IMR-90 (cell line): ENCODE data around the gene LRIG1. TPM values are rescaled to one million over a fixed set of nuclear protein-coding genes. Genes with fewer than 3 reads are reported as not detected.
A peak's percentile ranks its signal among the peaks of the same experiment; 100 is the strongest.

Source experiments
- ATAC-seq: fragments of 200-7000 bp; cut with Tn5 transposase; 2 replicates; pipeline ENCODE4 v1.9.1; 2020; ENCODE audit warnings: low read depth, mild to moderate bottlenecking, moderate library complexity
- BruUV-seq: library from RNA; stranded (reverse); fragments of 400-500 nt; replicated peaks from 2 replicates; lab custom pipeline; 2021; lab: Mats Ljungman, UMichigan
- CTCF ChIA-PET: fragments of 300-600 bp; formaldehyde crosslinking; extraction: SDS; loops from one replicate; lab custom pipeline; 2021; ENCODE audit warnings: antibody characterized with exemption; lab: Yijun Ruan, JAX
- POLR2A ChIA-PET: fragments of 300-600 bp; sonication (Branson Sonifier 250); formaldehyde crosslinking; loops from one replicate; lab custom pipeline; 2022; ENCODE audit warnings: antibody characterized with exemption; ENCODE audit not compliant: unreplicated experiment; lab: Charles Lee
- DNase-seq: peaks from one replicate; pipeline ENCODE4 v3.0.0; 2013
- H2AFZ ChIP-seq: replicated peaks from 2 replicates; pipeline ENCODE3; 2013; ENCODE audit warnings: low read length, mild to moderate bottlenecking; ENCODE audit not compliant: poor library complexity
- H2AK5ac ChIP-seq: 2 replicates; pipeline ENCODE4 v1.6.1; 2013; ENCODE audit warnings: low read depth, low read length, inconsistent platforms
- H2AK9ac ChIP-seq: replicated peaks from 2 replicates; pipeline ENCODE3; 2013; ENCODE audit warnings: mild to moderate bottlenecking, low read depth, low read length, moderate library complexity; ENCODE audit not compliant: poor library complexity
- H2BK120ac ChIP-seq: 2 replicates; pipeline ENCODE4 v1.6.1; 2013; ENCODE audit warnings: low read depth, low read length, inconsistent platforms
- H2BK15ac ChIP-seq: 3 replicates; pipeline ENCODE4 v1.6.1; 2013; ENCODE audit warnings: low read depth, low read length, inconsistent platforms
- H2BK20ac ChIP-seq: 2 replicates; pipeline ENCODE4 v1.6.1; 2013; ENCODE audit warnings: low read depth, mild to moderate bottlenecking, inconsistent platforms, low read length, moderate library complexity
- H2BK5ac ChIP-seq: 2 replicates; pipeline ENCODE4 v1.6.1; 2013; ENCODE audit warnings: mild to moderate bottlenecking, low read depth, low read length, inconsistent platforms; ENCODE audit not compliant: poor library complexity, severe bottlenecking
- H3K14ac ChIP-seq: replicated peaks from 2 replicates; pipeline ENCODE4 v1.6.1; 2013; ENCODE audit warnings: low read depth, low read length, inconsistent platforms
- H3K18ac ChIP-seq: 2 replicates; pipeline ENCODE4 v1.6.1; 2013; ENCODE audit warnings: low read depth, low read length, control low read depth
- H3K23ac ChIP-seq: 2 replicates; pipeline ENCODE4 v1.6.1; 2013; ENCODE audit warnings: low read depth, low read length, inconsistent platforms
- H3K27ac ChIP-seq: 2 replicates; pipeline ENCODE4 v1.5.1; 2013; ENCODE audit warnings: mild to moderate bottlenecking, control low read depth, low read length; ENCODE audit not compliant: insufficient read depth
- H3K27me3 ChIP-seq: 2 replicates; pipeline ENCODE4 v1.6.1; 2013; ENCODE audit warnings: low read length; ENCODE audit not compliant: control insufficient read depth, insufficient read depth
- H3K36me3 ChIP-seq: 2 replicates; pipeline ENCODE4 v1.6.1; 2013; ENCODE audit warnings: low read length, mixed read lengths; ENCODE audit not compliant: control insufficient read depth, insufficient read depth
- H3K4ac ChIP-seq: 2 replicates; pipeline ENCODE4 v1.6.1; 2013; ENCODE audit warnings: low read depth, low read length, inconsistent platforms
- H3K4me1 ChIP-seq: 2 replicates; pipeline ENCODE4 v1.6.1; 2013; ENCODE audit warnings: low read length, mixed read lengths; ENCODE audit not compliant: control insufficient read depth, insufficient read depth
- H3K4me2 ChIP-seq: 2 replicates; pipeline ENCODE4 v1.6.1; 2013; ENCODE audit warnings: low read depth, mild to moderate bottlenecking, control low read depth, low read length, moderate library complexity
- H3K4me3 ChIP-seq: 2 replicates; pipeline ENCODE4 v1.5.1; 2013; ENCODE audit warnings: low read depth, mild to moderate bottlenecking, control low read depth, low read length, moderate library complexity; ENCODE audit not compliant: insufficient read depth
- H3K56ac ChIP-seq: 2 replicates; pipeline ENCODE4 v1.6.1; 2013; ENCODE audit warnings: low read length, inconsistent platforms; ENCODE audit not compliant: insufficient read depth; ENCODE audit errors: extremely low read depth
- H3K79me1 ChIP-seq, 2 experiments: 2 replicates each; pipeline ENCODE4 v1.6.1; 2013; ENCODE audit warnings: low read length in 2 of 2, inconsistent platforms in 1 of 2, low read depth in 1 of 2
- H3K9ac ChIP-seq: 2 replicates; pipeline ENCODE4 v1.6.1; 2013; ENCODE audit warnings: low read depth, low read length, control low read depth
- H3K9me1 ChIP-seq: 2 replicates; pipeline ENCODE4 v1.6.1; 2013; ENCODE audit warnings: low read length, inconsistent platforms; ENCODE audit not compliant: insufficient read depth
- H3K9me3 ChIP-seq: 2 replicates; pipeline ENCODE4 v1.6.1; 2013; ENCODE audit warnings: low read length; ENCODE audit not compliant: control insufficient read depth, insufficient read depth
- H4K20me1 ChIP-seq: 2 replicates; pipeline ENCODE4 v1.6.1; 2013; ENCODE audit warnings: low read length, inconsistent platforms; ENCODE audit not compliant: insufficient read depth
- H4K5ac ChIP-seq: 2 replicates; pipeline ENCODE4 v1.6.1; 2013; ENCODE audit warnings: mild to moderate bottlenecking, low read depth, low read length, control low read depth
- H4K8ac ChIP-seq, 2 experiments: 2 replicates each; pipeline ENCODE4 v1.6.1; 2013; ENCODE audit warnings: low read depth in 2 of 2, low read length in 2 of 2, control low read depth in 1 of 2, inconsistent platforms in 1 of 2
- H4K91ac ChIP-seq: 2 replicates; pipeline ENCODE4 v1.6.1; 2013; ENCODE audit warnings: low read depth, low read length, inconsistent platforms; ENCODE audit not compliant: insufficient read depth
- BHLHE40 ChIP-seq: fragments of 150-350 bp; IDR thresholded peaks from 2 replicates; pipeline ENCODE4 v1.6.1; 2016; ENCODE audit warnings: mild to moderate bottlenecking, low read depth, low read length
- CEBPB ChIP-seq: IDR thresholded peaks from 2 replicates; pipeline ENCODE4 v1.6.1; 2012; ENCODE audit warnings: low read depth, low read length, improper control_type of control experiment
- CHD1 ChIP-seq: IDR thresholded peaks from 2 replicates; pipeline ENCODE4 v1.6.1; 2012; ENCODE audit warnings: low read depth, low read length, improper control_type of control experiment
- MAZ ChIP-seq: IDR thresholded peaks from 2 replicates; pipeline ENCODE4 v1.6.1; 2012; ENCODE audit warnings: low read depth, mild to moderate bottlenecking, low read length, improper control_type of control experiment, moderate library complexity, borderline replicate concordance
- POLR2A ChIP-seq: IDR thresholded peaks from 2 replicates; pipeline ENCODE4 v1.6.1; 2012; ENCODE audit warnings: mild to moderate bottlenecking, low read depth, low read length
- RAD21 ChIP-seq: IDR thresholded peaks from 2 replicates; pipeline ENCODE4 v1.6.1; 2012; ENCODE audit warnings: low read length, improper control_type of control experiment
- RFX5 ChIP-seq: IDR thresholded peaks from 2 replicates; pipeline ENCODE4 v1.8.0; 2012; ENCODE audit warnings: low read depth, mild to moderate bottlenecking, low read length, moderate library complexity
- SMC3 ChIP-seq: fragments of 150-350 bp; IDR thresholded peaks from 2 replicates; pipeline ENCODE4 v1.6.1; 2016; ENCODE audit warnings: low read depth, mild to moderate bottlenecking, antibody characterized with exemption, low read length, moderate library complexity
- USF2 ChIP-seq: fragments of 150-350 bp; IDR thresholded peaks from 2 replicates; pipeline ENCODE4 v1.6.1; 2017; ENCODE audit warnings: mild to moderate bottlenecking, antibody characterized with exemption, low read length, low read depth
- WGBS, 2 experiments: methylation state at CpG; one replicate each; pipeline versions ENCODE4 v1.1.5 to v1.1.7; 2013; ENCODE audit warnings: missing lambda C conversion rate in 2 of 2; ENCODE audit not compliant: insufficient read length in 1 of 2; ENCODE audit errors: extremely low coverage in 2 of 2; 5-methylcytosine and 5-hydroxymethylcytosine counted together
- dilution Hi-C: fragments of 300-500 bp; cut with HindIII; formaldehyde crosslinking; loops from one replicate; pipeline ENCODE4 v1.14.3; 2018; ENCODE audit warnings: low sequenced_read_pairs; ENCODE audit not compliant: unreplicated experiment
- in situ Hi-C: fragments of 300-500 bp; cut with MboI; formaldehyde crosslinking; loops from 3 replicates; pipeline ENCODE4 v1.14.3; 2019; ENCODE audit warnings: low sequenced_read_pairs, inconsistent platforms, mixed read lengths
- intact Hi-C: fragments of 100-400 bp; cut with micrococcal nuclease; formaldehyde crosslinking; loops from 2 replicates; pipeline ENCODE4 v1.10.0; 2022
- polyA plus RNA-seq, 3 experiments: library from polyadenylated mRNA; depleted of rRNA; stranded (reverse); fragments of >200 nt; gene quantifications; 2 replicates each; pipeline ENCODE4 v1.2.3, GENCODE V29; 2012; ENCODE audit warnings: low replicate concordance in 1 of 3
- total RNA-seq: library from RNA; depleted of rRNA; stranded (reverse); fragments of >200 nt; gene quantifications from 2 replicates; pipeline ENCODE4 v1.2.3, GENCODE V29; 2012
- TF ChIP-seq, protein P1 (sequence below): fragments of 150-350 bp; IDR thresholded peaks from 2 replicates; pipeline ENCODE4 v1.6.1; 2016; ENCODE audit warnings: low read depth, mild to moderate bottlenecking, low read length, moderate library complexity, borderline replicate concordance

Gene LRIG1
- total and polyA plus RNA-seq, 2 of the 4 experiments (the other 2 are of a cell fraction) = 62.8 to 87.8 TPM

GRCh38 chr3:66365080-66365479 is 135.7 kb downstream of the LRIG1 start:
- Histone ChIP-seq H3K79me1 (no peaks in the 10 kb centered on the region), H3K18ac (peak overlapping the region; percentile 37; the same call in 1 of the 2 replicates), H3K4me1 (peaks cover 13% of the 10 kb centered on the region), H3K9ac (no peak overlapping the region), H2BK5ac (no peak overlapping the region), H4K5ac (no peak overlapping the region), H3K4me2 (no peak overlapping the region), H4K8ac (no peak overlapping the region), H2BK15ac (0 out of 3 replicates have a peak overlapping the region, but pooled peaks have one; percentile 49), H3K23ac (no peak overlapping the region), H2BK20ac (no peak overlapping the region), H3K27ac (no peak overlapping the region), H2AK5ac (no peak overlapping the region), H3K4me3 (no peak overlapping the region), H3K4ac (no peak overlapping the region), H2AFZ (no peak overlapping the region), H3K36me3 (peaks cover 3% of the 10 kb centered on the region; the same call in 1 of the 2 replicates), H3K9me3 (no peaks in the 10 kb centered on the region), H3K14ac (0 out of 2 replicates have a peak overlapping the region, but pooled peaks have one; percentile 14), H4K20me1 (no peaks in the 10 kb centered on the region), H2AK9ac (no peak overlapping the region), H2BK120ac (no peak overlapping the region), H3K9me1 (no peaks in the 10 kb centered on the region; the same call in 1 of the 2 replicates), H4K91ac (no peak overlapping the region), H3K27me3 (no peaks in the 10 kb centered on the region), H3K56ac (no peak overlapping the region)
- ChIA-PET POLR2A (no interaction called here), CTCF (no interaction called here)
- DNase-seq = no peak
- WGBS, 2 experiments = no CpG with 5 or more reads among the region's 5 CpGs
- intact Hi-C loops = no loop called here
- ATAC-seq = no peak
- in situ Hi-C loops = no loop called here
- no TSS peak for BruUV-seq
- dilution Hi-C loops = no loop called here
- TF ChIP-seq RFX5 = no peak
- TF ChIP-seq MAZ = no peak
- TF ChIP-seq BHLHE40 = no peak
- no peak for TF ChIP-seq USF2
- no peak for TF ChIP-seq SMC3
- no peak for TF ChIP-seq RAD21
- TF ChIP-seq CHD1 = no peak
- no peak for TF ChIP-seq CEBPB
- TF ChIP-seq POLR2A = no peak
- TF ChIP-seq, protein P1, sequence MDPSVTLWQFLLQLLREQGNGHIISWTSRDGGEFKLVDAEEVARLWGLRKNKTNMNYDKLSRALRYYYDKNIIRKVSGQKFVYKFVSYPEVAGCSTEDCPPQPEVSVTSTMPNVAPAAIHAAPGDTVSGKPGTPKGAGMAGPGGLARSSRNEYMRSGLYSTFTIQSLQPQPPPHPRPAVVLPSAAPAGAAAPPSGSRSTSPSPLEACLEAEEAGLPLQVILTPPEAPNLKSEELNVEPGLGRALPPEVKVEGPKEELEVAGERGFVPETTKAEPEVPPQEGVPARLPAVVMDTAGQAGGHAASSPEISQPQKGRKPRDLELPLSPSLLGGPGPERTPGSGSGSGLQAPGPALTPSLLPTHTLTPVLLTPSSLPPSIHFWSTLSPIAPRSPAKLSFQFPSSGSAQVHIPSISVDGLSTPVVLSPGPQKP = no peak
